ENCODE measurements around the gene TRIM71. TPM values are rescaled to one million over a fixed set of nuclear protein-coding genes. Genes with fewer than 3 reads are reported as not detected.
"Not testable (repeated sequence)": the region's sequence is repeated elsewhere in the genome, so short reads cannot be mapped to it uniquely, and the experiment has no call there.

The TRIM71 gene
- polyA plus RNA-seq, 10 donors = 0.12 to 0.76 (median 0.17) TPM

GRCh38 chr3:32819551-32820348, 2.0 kb downstream of the TRIM71 start:
- no peak for DNase-seq

GRCh38 chr3:32820430-32820829, 2.6 kb downstream of the TRIM71 start:
- DNase-seq = no peak

GRCh38 chr3:32820971-32821685, 3.3 kb downstream of the TRIM71 start:
- no peak for DNase-seq

- DNase-seq = no peak
Measured at GRCh38 chr3:32821686-32822296, 4.0 kb downstream of the TRIM71 start.

- no peak for DNase-seq
Measured at GRCh38 chr3:32822609-32823498, 5.1 kb downstream of the TRIM71 start.

- DNase-seq = not testable (repeated sequence)
Measured at GRCh38 chr3:32823641-32824184, 5.9 kb downstream of the TRIM71 start.

GRCh38 chr3:32825601-32826375, 8.0 kb downstream of the TRIM71 start:
- no peak for DNase-seq

GRCh38 chr3:32831062-32831461, 13.3 kb downstream of the TRIM71 start:
- no peak for DNase-seq

- no peak for DNase-seq
Measured at GRCh38 chr3:32831791-32832190, 14.0 kb downstream of the TRIM71 start.

GRCh38 chr3:32832193-32832592, 14.4 kb downstream of the TRIM71 start:
- no peak for DNase-seq

GRCh38 chr3:32835049-32835371, 17.2 kb downstream of the TRIM71 start:
- no peak for DNase-seq

GRCh38 chr3:32835961-32836360, 18.2 kb downstream of the TRIM71 start:
- DNase-seq = no peak

- DNase-seq = no peak
Measured at GRCh38 chr3:32836601-32837000, 18.8 kb downstream of the TRIM71 start.

- no peak for DNase-seq
Measured at GRCh38 chr3:32837366-32837765, 19.6 kb downstream of the TRIM71 start.

- DNase-seq = no peak
Measured at GRCh38 chr3:32837789-32838188, 20.0 kb downstream of the TRIM71 start.

- DNase-seq = no peak
Measured at GRCh38 chr3:32839714-32840085, 21.9 kb downstream of the TRIM71 start.

- DNase-seq = no peak
Measured at GRCh38 chr3:32840086-32840841, 22.5 kb downstream of the TRIM71 start.

- no peak for DNase-seq
Measured at GRCh38 chr3:32841341-32841740, 23.5 kb downstream of the TRIM71 start.

- DNase-seq = no peak
Measured at GRCh38 chr3:32841867-32842470, 24.2 kb downstream of the TRIM71 start.

- DNase-seq = no peak
Measured at GRCh38 chr3:32842531-32842931, 24.7 kb downstream of the TRIM71 start.
